Hepatocyte (in vitro differentiated cells): ENCODE results near the gene RIPK4.

Experiments used
- EZH2 ChIP-seq: fragments of 200-600 bp; sonication (generic); IDR thresholded peaks from 2 replicates; pipeline ENCODE4 v1.6.1; 2016; ENCODE audit warnings: antibody characterized with exemption, mild to moderate bottlenecking, borderline replicate concordance
- EZH2phosphoT487 ChIP-seq: fragments of 200-600 bp; sonication (generic); IDR thresholded peaks from one replicate; pipeline ENCODE4 v1.6.1; 2018; ENCODE audit warnings: antibody characterized with exemption, mild to moderate bottlenecking, low read depth, moderate library complexity; ENCODE audit not compliant: unreplicated experiment, severe bottlenecking
- TF ChIP-seq, protein P1 (sequence below): fragments of 200-600 bp; sonication (generic); IDR thresholded peaks from 2 replicates; pipeline ENCODE4 v1.5.1; 2016; ENCODE audit warnings: antibody characterized with exemption, mild to moderate bottlenecking; ENCODE audit not compliant: poor library complexity

DNA sequence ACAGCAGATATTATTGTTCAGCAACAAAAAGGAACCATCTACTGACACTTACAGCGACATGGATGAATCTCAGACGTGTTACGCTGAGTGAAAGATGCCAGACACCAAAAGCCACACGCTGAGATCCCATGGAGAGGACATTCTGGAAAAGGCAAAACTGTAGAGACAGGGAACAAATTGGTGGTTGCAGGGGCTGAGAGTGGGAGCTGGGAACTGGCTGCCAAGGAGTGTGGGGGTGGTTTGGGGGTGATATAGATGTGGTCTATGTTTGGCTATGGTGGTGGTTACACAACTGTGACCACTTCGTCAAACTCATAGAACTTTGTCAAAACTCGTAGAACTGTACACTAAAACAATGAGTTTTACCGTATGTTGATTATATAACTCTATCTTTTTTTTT is 57.7 kb downstream of the RIPK4 start:
- TF ChIP-seq, protein P1, sequence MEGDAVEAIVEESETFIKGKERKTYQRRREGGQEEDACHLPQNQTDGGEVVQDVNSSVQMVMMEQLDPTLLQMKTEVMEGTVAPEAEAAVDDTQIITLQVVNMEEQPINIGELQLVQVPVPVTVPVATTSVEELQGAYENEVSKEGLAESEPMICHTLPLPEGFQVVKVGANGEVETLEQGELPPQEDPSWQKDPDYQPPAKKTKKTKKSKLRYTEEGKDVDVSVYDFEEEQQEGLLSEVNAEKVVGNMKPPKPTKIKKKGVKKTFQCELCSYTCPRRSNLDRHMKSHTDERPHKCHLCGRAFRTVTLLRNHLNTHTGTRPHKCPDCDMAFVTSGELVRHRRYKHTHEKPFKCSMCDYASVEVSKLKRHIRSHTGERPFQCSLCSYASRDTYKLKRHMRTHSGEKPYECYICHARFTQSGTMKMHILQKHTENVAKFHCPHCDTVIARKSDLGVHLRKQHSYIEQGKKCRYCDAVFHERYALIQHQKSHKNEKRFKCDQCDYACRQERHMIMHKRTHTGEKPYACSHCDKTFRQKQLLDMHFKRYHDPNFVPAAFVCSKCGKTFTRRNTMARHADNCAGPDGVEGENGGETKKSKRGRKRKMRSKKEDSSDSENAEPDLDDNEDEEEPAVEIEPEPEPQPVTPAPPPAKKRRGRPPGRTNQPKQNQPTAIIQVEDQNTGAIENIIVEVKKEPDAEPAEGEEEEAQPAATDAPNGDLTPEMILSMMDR = no peak
- no peak for TF ChIP-seq EZH2
- TF ChIP-seq EZH2phosphoT487 = no peak
